NCI-H2227 (cell line): ENCODE data around the gene HORMAD2.

Source experiments
- DNase-seq: peaks from one replicate; lab custom pipeline; 2025; ENCODE audit not compliant: unreplicated experiment; lab: John Stamatoyannopoulos, UW

The HORMAD2 gene

GRCh38 chr22:30104501-30105156, 24.4 kb downstream of the HORMAD2 start:
- no peak for DNase-seq

- no peak for DNase-seq
These were observed 25.2 kb downstream of the HORMAD2 start for GRCh38 chr22:30105483-30105882.

GRCh38 chr22:30113494-30113893, 33.2 kb downstream of the HORMAD2 start:
- DNase-seq = no peak

- DNase-seq = no peak
These were observed 34.1 kb downstream of the HORMAD2 start for GRCh38 chr22:30114361-30114760.

- no peak for DNase-seq
These were observed 35.4 kb downstream of the HORMAD2 start for GRCh38 chr22:30115705-30116104.

- no peak for DNase-seq
These were observed 36.3 kb downstream of the HORMAD2 start for GRCh38 chr22:30116362-30117117.

GRCh38 chr22:30117256-30117655, 37.0 kb downstream of the HORMAD2 start:
- no peak for DNase-seq

GRCh38 chr22:30118291-30118690, 38.0 kb downstream of the HORMAD2 start:
- no peak for DNase-seq

GRCh38 chr22:30121960-30122359, 41.7 kb downstream of the HORMAD2 start:
- no peak for DNase-seq

- DNase-seq = no peak
These were observed 43.2 kb downstream of the HORMAD2 start for GRCh38 chr22:30123463-30123862.

GRCh38 chr22:30127749-30128166, 47.5 kb downstream of the HORMAD2 start:
- DNase-seq = no peak

GRCh38 chr22:30128511-30128910, 48.2 kb downstream of the HORMAD2 start:
- DNase-seq = peak; percentile 4

GRCh38 chr22:30129636-30130035, 49.4 kb downstream of the HORMAD2 start:
- no peak for DNase-seq

- no peak for DNase-seq
These were observed 52.2 kb downstream of the HORMAD2 start for GRCh38 chr22:30132290-30132996.

GRCh38 chr22:30140414-30140813, 60.1 kb downstream of the HORMAD2 start:
- no peak for DNase-seq

GRCh38 chr22:30143265-30143664, 63.0 kb downstream of the HORMAD2 start:
- DNase-seq = no peak

- DNase-seq = no peak
These were observed 64.1 kb downstream of the HORMAD2 start for GRCh38 chr22:30144391-30144790.

- DNase-seq = no peak
These were observed 69.9 kb downstream of the HORMAD2 start for GRCh38 chr22:30150212-30150611.

- DNase-seq = no peak
These were observed 78.0 kb downstream of the HORMAD2 start for GRCh38 chr22:30158277-30158676.

- DNase-seq = no peak
These were observed 78.7 kb downstream of the HORMAD2 start for GRCh38 chr22:30158744-30159500.
